ENCODE results near the gene CYP2C8.
"Not testable (repeated sequence)": the region's sequence is repeated elsewhere in the genome, so short reads cannot be mapped to it uniquely, and the experiment has no call there.

CYP2C8 gene

GRCh38 chr10:95069286-95069685 is at the start of gene CYP2C8:
Gene CYP2C8, minus strand, starts transcription at chr10:95069497. Its CDS starts 95 bp downstream, at chr10:95069402.
- no peak for DNase-seq (ENCODE audit: low read depth in 2 of 2)

GRCh38 chr10:95116869-95117269 is 47.6 kb upstream of the CYP2C8 start:
- DNase-seq (ENCODE audit: low read depth in 2 of 2): no peak

- DNase-seq (ENCODE audit: low read depth in 2 of 2): not testable (repeated sequence)
These were observed 41.5 kb upstream of the CYP2C8 start for GRCh38 chr10:95110823-95111222.

- DNase-seq (ENCODE audit: low read depth in 2 of 2): no peak
These were observed 28.5 kb upstream of the CYP2C8 start for GRCh38 chr10:95097805-95098204.

- no peak for DNase-seq (ENCODE audit: low read depth in 2 of 2)
These were observed 26.8 kb upstream of the CYP2C8 start for GRCh38 chr10:95096143-95096542.

- DNase-seq (ENCODE audit: low read depth in 2 of 2): not testable (repeated sequence)
These were observed 10.3 kb upstream of the CYP2C8 start for GRCh38 chr10:95079626-95080025.

GRCh38 chr10:95077556-95077955 is 8.3 kb upstream of the CYP2C8 start:
- DNase-seq (ENCODE audit: low read depth in 2 of 2): no peak

- no peak for DNase-seq (ENCODE audit: low read depth in 2 of 2)
These were observed 1.9 kb upstream of the CYP2C8 start for GRCh38 chr10:95071107-95071660.

GRCh38 chr10:95064125-95064524 is 5.2 kb downstream of the CYP2C8 start:
- not testable (repeated sequence) for DNase-seq (ENCODE audit: low read depth in 2 of 2)

- DNase-seq (ENCODE audit: low read depth in 2 of 2): no peak
These were observed 12.4 kb downstream of the CYP2C8 start for GRCh38 chr10:95056744-95057363.

- no peak for DNase-seq (ENCODE audit: low read depth in 2 of 2)
These were observed 19.4 kb downstream of the CYP2C8 start for GRCh38 chr10:95049919-95050318.

GRCh38 chr10:95048206-95048605 is 21.1 kb downstream of the CYP2C8 start:
- DNase-seq (ENCODE audit: low read depth in 2 of 2): no peak

GRCh38 chr10:95039281-95039680 is 30.0 kb downstream of the CYP2C8 start:
- no peak for DNase-seq (ENCODE audit: low read depth in 2 of 2)

- DNase-seq (ENCODE audit: low read depth in 2 of 2): no peak
These were observed 33.7 kb downstream of the CYP2C8 start for GRCh38 chr10:95035332-95036295.

GRCh38 chr10:95034401-95034800 is 34.9 kb downstream of the CYP2C8 start:
- DNase-seq (ENCODE audit: low read depth in 2 of 2): no peak

- no peak for DNase-seq (ENCODE audit: low read depth in 2 of 2)
These were observed 37.6 kb downstream of the CYP2C8 start for GRCh38 chr10:95031656-95032055.

GRCh38 chr10:95026461-95026860 is 42.8 kb downstream of the CYP2C8 start:
- DNase-seq (ENCODE audit: low read depth in 2 of 2): no peak

GRCh38 chr10:94997741-94998174 is 71.5 kb downstream of the CYP2C8 start:
- no peak for DNase-seq (ENCODE audit: low read depth in 2 of 2)

- DNase-seq (ENCODE audit: low read depth in 2 of 2): no peak
These were observed 76.5 kb downstream of the CYP2C8 start for GRCh38 chr10:94992811-94993210.

- no peak for DNase-seq (ENCODE audit: low read depth in 2 of 2)
These were observed 77.9 kb downstream of the CYP2C8 start for GRCh38 chr10:94991243-94991888.

- no peak for DNase-seq (ENCODE audit: low read depth in 2 of 2)
These were observed 80.1 kb downstream of the CYP2C8 start for GRCh38 chr10:94989192-94989591.

All from stimulated activated CD8-positive, alpha-beta memory T cell treated with anti-CD3 and anti-CD28 coated beads, Interleukin-15, amount 100 ng/mL, for 48 hours (primary cell).